ENCODE results near the gene CCDC13.

The CCDC13 gene

GRCh38 chr3:42756681-42757213 lies 16.3 kb downstream of the CCDC13 start:
- no peak for TF ChIP-seq ZFP3 (CRISPR knock-in tag; IDR thresholded peaks at IDR 0.05)
- TF ChIP-seq ZNF70 (CRISPR knock-in tag; IDR thresholded peaks at IDR 0.05), result no peak
- no peak for TF ChIP-seq BACH2 (CRISPR knock-in tag; IDR thresholded peaks at IDR 0.05; ENCODE audit: borderline replicate concordance)
- no peak for TF ChIP-seq ZNF8 (CRISPR knock-in tag; IDR thresholded peaks at IDR 0.05)
- TF ChIP-seq CSRNP3 (CRISPR knock-in tag; IDR thresholded peaks at IDR 0.05), result no peak
- ATAC-seq, result no peak

- peak; percentile 88 for ATAC-seq
- TF ChIP-seq TCF4 (CRISPR knock-in tag; IDR thresholded peaks at IDR 0.05; ENCODE audit: borderline replicate concordance) (no peak), ZFP30 (CRISPR knock-in tag; IDR thresholded peaks at IDR 0.05) (no peak), CSDC2 (CRISPR knock-in tag; IDR thresholded peaks at IDR 0.05) (no peak), ZNF70 (CRISPR knock-in tag; IDR thresholded peaks at IDR 0.05) (no peak)
Measured at GRCh38 chr3:42755681-42756578, 17.1 kb downstream of the CCDC13 start.

- ATAC-seq, result no peak
- TF ChIP-seq TCF4 (CRISPR knock-in tag; IDR thresholded peaks at IDR 0.05; ENCODE audit: borderline replicate concordance), result no peak
- no peak for TF ChIP-seq RARB (CRISPR knock-in tag; IDR thresholded peaks at IDR 0.05)
- no peak for TF ChIP-seq ESRRG (CRISPR knock-in tag; IDR thresholded peaks at IDR 0.05)
- TF ChIP-seq OSR1 (CRISPR knock-in tag; IDR thresholded peaks at IDR 0.05), result no peak
- TF ChIP-seq ISL1 (CRISPR knock-in tag; IDR thresholded peaks at IDR 0.05), result no peak
- no peak for TF ChIP-seq ZFP30 (CRISPR knock-in tag; IDR thresholded peaks at IDR 0.05)
- TF ChIP-seq ZNF70 (CRISPR knock-in tag; IDR thresholded peaks at IDR 0.05), result no peak
- no peak for TF ChIP-seq PATZ1 (CRISPR knock-in tag; IDR thresholded peaks at IDR 0.05; ENCODE audit: borderline replicate concordance)
- TF ChIP-seq TOX (CRISPR knock-in tag; IDR thresholded peaks at IDR 0.05; ENCODE audit: borderline replicate concordance), result no peak
- TF ChIP-seq, protein P1, sequence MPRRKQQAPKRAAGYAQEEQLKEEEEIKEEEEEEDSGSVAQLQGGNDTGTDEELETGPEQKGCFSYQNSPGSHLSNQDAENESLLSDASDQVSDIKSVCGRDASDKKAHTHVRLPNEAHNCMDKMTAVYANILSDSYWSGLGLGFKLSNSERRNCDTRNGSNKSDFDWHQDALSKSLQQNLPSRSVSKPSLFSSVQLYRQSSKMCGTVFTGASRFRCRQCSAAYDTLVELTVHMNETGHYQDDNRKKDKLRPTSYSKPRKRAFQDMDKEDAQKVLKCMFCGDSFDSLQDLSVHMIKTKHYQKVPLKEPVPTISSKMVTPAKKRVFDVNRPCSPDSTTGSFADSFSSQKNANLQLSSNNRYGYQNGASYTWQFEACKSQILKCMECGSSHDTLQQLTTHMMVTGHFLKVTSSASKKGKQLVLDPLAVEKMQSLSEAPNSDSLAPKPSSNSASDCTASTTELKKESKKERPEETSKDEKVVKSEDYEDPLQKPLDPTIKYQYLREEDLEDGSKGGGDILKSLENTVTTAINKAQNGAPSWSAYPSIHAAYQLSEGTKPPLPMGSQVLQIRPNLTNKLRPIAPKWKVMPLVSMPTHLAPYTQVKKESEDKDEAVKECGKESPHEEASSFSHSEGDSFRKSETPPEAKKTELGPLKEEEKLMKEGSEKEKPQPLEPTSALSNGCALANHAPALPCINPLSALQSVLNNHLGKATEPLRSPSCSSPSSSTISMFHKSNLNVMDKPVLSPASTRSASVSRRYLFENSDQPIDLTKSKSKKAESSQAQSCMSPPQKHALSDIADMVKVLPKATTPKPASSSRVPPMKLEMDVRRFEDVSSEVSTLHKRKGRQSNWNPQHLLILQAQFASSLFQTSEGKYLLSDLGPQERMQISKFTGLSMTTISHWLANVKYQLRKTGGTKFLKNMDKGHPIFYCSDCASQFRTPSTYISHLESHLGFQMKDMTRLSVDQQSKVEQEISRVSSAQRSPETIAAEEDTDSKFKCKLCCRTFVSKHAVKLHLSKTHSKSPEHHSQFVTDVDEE (CRISPR knock-in tag; IDR thresholded peaks at IDR 0.05), result no peak
Measured at GRCh38 chr3:42753757-42754156, 19.3 kb downstream of the CCDC13 start.

GRCh38 chr3:42752961-42753360 lies 20.1 kb downstream of the CCDC13 start:
- no peak for ATAC-seq
- no peak for TF ChIP-seq CSDC2 (CRISPR knock-in tag; IDR thresholded peaks at IDR 0.05)
- no peak for TF ChIP-seq ZC3H10 (CRISPR knock-in tag; IDR thresholded peaks at IDR 0.05)
- TF ChIP-seq TOX (CRISPR knock-in tag; IDR thresholded peaks at IDR 0.05; ENCODE audit: borderline replicate concordance), result no peak
- TF ChIP-seq ISL1 (CRISPR knock-in tag; IDR thresholded peaks at IDR 0.05), result no peak
- TF ChIP-seq, protein P1 (CRISPR knock-in tag; IDR thresholded peaks at IDR 0.05), result no peak
- TF ChIP-seq, protein P2, sequence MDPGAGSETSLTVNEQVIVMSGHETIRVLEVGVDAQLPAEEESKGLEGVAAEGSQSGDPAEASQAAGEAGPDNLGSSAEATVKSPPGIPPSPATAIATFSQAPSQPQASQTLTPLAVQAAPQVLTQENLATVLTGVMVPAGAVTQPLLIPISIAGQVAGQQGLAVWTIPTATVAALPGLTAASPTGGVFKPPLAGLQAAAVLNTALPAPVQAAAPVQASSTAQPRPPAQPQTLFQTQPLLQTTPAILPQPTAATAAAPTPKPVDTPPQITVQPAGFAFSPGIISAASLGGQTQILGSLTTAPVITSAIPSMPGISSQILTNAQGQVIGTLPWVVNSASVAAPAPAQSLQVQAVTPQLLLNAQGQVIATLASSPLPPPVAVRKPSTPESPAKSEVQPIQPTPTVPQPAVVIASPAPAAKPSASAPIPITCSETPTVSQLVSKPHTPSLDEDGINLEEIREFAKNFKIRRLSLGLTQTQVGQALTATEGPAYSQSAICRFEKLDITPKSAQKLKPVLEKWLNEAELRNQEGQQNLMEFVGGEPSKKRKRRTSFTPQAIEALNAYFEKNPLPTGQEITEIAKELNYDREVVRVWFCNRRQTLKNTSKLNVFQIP (CRISPR knock-in tag; IDR thresholded peaks at IDR 0.05; ENCODE audit: borderline replicate concordance, low read depth), result no peak
- TF ChIP-seq ZFP3 (CRISPR knock-in tag; IDR thresholded peaks at IDR 0.05), result no peak
- no peak for TF ChIP-seq PPARA (CRISPR knock-in tag; IDR thresholded peaks at IDR 0.05; ENCODE audit: borderline replicate concordance)
